ENCODE measurements around the gene C17orf100.
"Not testable (repeated sequence)": the region's sequence is repeated elsewhere in the genome, so short reads cannot be mapped to it uniquely, and the experiment has no call there.

The C17orf100 gene

DNA sequence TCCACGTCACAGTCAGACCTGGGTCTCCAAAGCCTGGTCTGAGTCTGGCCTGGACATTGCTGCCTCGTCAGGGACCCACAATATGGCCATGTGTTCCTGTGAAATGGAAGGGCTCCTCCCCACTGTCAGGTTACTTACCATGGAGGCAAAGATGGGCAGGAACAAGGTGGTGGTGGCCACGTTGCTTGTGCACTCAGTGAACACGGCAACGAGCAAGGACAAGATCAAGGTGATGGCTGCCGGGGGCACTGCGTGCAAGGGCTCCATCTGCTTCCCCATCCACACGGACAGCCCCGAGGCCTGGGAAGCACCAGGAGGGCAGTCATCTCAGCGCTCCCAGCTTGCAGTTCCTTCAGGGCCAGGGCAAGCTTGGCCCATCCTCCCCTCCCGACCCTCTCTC, 39.1 kb downstream of the C17orf100 start:
- H3K9ac ChIP-seq (ENCODE audit: low read length), result no peak overlapping the region
- no peaks in the 10 kb centered on the region for H3K79me2 ChIP-seq (ENCODE audit: control insufficient read depth, insufficient read depth, low read length)
- H3K27ac ChIP-seq (ENCODE audit: low read depth, low read length), result no peak overlapping the region
- H3K27me3 ChIP-seq (ENCODE audit: insufficient read depth, low read length, poor library complexity), result no peaks in the 10 kb centered on the region
- no peaks in the 10 kb centered on the region for H3K36me3 ChIP-seq (ENCODE audit: control insufficient read depth, insufficient read depth, low read length)
- H2BK120ac ChIP-seq (ENCODE audit: low read depth, low read length), result no peak overlapping the region
- no peak overlapping the region for H3K4me3 ChIP-seq (ENCODE audit: low read length)
- H3K56ac ChIP-seq (ENCODE audit: low read length), result no peak overlapping the region
- H3K4ac ChIP-seq (ENCODE audit: low read depth, low read length), result no peak overlapping the region
- no peak overlapping the region for H4K8ac ChIP-seq (ENCODE audit: low read depth, low read length)
- no peak for DNase-seq
- no peak overlapping the region for H2BK15ac ChIP-seq (replicated peaks; ENCODE audit: low read depth)
- H4K5ac ChIP-seq (ENCODE audit: low read length), result no peak overlapping the region
- no peak overlapping the region for H3K18ac ChIP-seq (ENCODE audit: low read length)
- no CpG with 5 or more reads among the region's 11 CpGs for WGBS (ENCODE audit: extremely low coverage, insufficient coverage, low lambda C conversion rate)
- H3K79me1 ChIP-seq (ENCODE audit: low read length), result no peaks in the 10 kb centered on the region
- H3K23ac ChIP-seq (ENCODE audit: low read length), result peak overlapping the region; percentile 45
- H2AK5ac ChIP-seq (ENCODE audit: low read length), result no peak overlapping the region
- H2BK5ac ChIP-seq (ENCODE audit: low read length), result no peak overlapping the region
- no peak overlapping the region for H3K4me2 ChIP-seq (ENCODE audit: low read length)
- no peaks in the 10 kb centered on the region for H3K4me1 ChIP-seq (ENCODE audit: control insufficient read depth, low read depth, low read length)

DNA sequence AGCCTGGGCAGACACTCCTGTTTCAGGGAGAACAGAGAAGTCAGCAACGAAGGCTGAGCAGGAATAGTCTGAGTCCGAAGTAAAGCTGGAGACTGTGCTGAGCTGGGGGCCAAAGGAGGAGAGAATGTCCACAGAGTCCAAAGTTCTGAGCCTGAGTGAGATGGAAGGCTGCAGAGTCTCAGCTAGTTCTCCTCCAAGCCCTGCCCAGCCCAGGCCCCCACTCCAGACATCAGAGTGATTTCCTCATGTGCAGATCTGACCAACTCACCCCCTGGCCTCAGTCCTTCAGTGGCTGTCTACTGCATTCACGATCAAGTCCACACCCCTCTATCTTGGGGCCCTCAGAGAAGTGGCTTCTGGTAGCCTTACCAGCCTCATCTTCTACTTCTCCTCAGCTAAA, 40.0 kb downstream of the C17orf100 start:
- no CpG with 5 or more reads among the region's 3 CpGs for whole genome bisulfite sequencing (ENCODE audit: extremely low coverage, insufficient coverage, low lambda C conversion rate)
- no peak overlapping the region for H4K8ac ChIP-seq (ENCODE audit: low read depth, low read length)

GRCh38 chr17:6691958-6692357, 40.4 kb downstream of the C17orf100 start:
- not testable (repeated sequence) for H2BK120ac ChIP-seq (ENCODE audit: low read depth, low read length); H3K4ac ChIP-seq (ENCODE audit: low read depth, low read length); DNase-seq; H3K79me2 ChIP-seq (ENCODE audit: control insufficient read depth, insufficient read depth, low read length); H4K8ac ChIP-seq (ENCODE audit: low read depth, low read length); H3K18ac ChIP-seq (ENCODE audit: low read length); H3K4me2 ChIP-seq (ENCODE audit: low read length); H3K27me3 ChIP-seq (ENCODE audit: insufficient read depth, low read length, poor library complexity); H3K56ac ChIP-seq (ENCODE audit: low read length); H3K9ac ChIP-seq (ENCODE audit: low read length); H3K4me3 ChIP-seq (ENCODE audit: low read length); H2BK15ac ChIP-seq (replicated peaks; ENCODE audit: low read depth); H3K23ac ChIP-seq (ENCODE audit: low read length); H4K5ac ChIP-seq (ENCODE audit: low read length); H3K4me1 ChIP-seq (ENCODE audit: control insufficient read depth, low read depth, low read length); H3K36me3 ChIP-seq (ENCODE audit: control insufficient read depth, insufficient read depth, low read length); H3K27ac ChIP-seq (ENCODE audit: low read depth, low read length); H2BK5ac ChIP-seq (ENCODE audit: low read length); H3K79me1 ChIP-seq (ENCODE audit: low read length); H2AK5ac ChIP-seq (ENCODE audit: low read length)
- no CpG with 5 or more reads among the region's 6 CpGs for WGBS (ENCODE audit: extremely low coverage, insufficient coverage, low lambda C conversion rate)

More for the DNA sequence above, 40.0 kb downstream of the C17orf100 start:
- H4K5ac ChIP-seq (ENCODE audit: low read length), result no peak overlapping the region
- no peak overlapping the region for H3K9ac ChIP-seq (ENCODE audit: low read length)
- DNase-seq, result no peak
- no peak overlapping the region for H3K27ac ChIP-seq (ENCODE audit: low read depth, low read length)
- H3K18ac ChIP-seq (ENCODE audit: low read length), result no peak overlapping the region
- no peak overlapping the region for H3K56ac ChIP-seq (ENCODE audit: low read length)
- no peak overlapping the region for H3K4ac ChIP-seq (ENCODE audit: low read depth, low read length)
- H3K27me3 ChIP-seq (ENCODE audit: insufficient read depth, low read length, poor library complexity), result no peaks in the 10 kb centered on the region
- H3K4me1 ChIP-seq (ENCODE audit: control insufficient read depth, low read depth, low read length), result no peaks in the 10 kb centered on the region
- H2BK15ac ChIP-seq (replicated peaks; ENCODE audit: low read depth), result no peak overlapping the region
- H3K23ac ChIP-seq (ENCODE audit: low read length), result no peak overlapping the region
- H3K79me1 ChIP-seq (ENCODE audit: low read length), result no peaks in the 10 kb centered on the region
- no peak overlapping the region for H2AK5ac ChIP-seq (ENCODE audit: low read length)
- no peaks in the 10 kb centered on the region for H3K79me2 ChIP-seq (ENCODE audit: control insufficient read depth, insufficient read depth, low read length)
- H3K4me3 ChIP-seq (ENCODE audit: low read length), result no peak overlapping the region
- no peaks in the 10 kb centered on the region for H3K36me3 ChIP-seq (ENCODE audit: control insufficient read depth, insufficient read depth, low read length)
- H2BK120ac ChIP-seq (ENCODE audit: low read depth, low read length), result no peak overlapping the region
- H2BK5ac ChIP-seq (ENCODE audit: low read length), result no peak overlapping the region
- no peak overlapping the region for H3K4me2 ChIP-seq (ENCODE audit: low read length)

DNA sequence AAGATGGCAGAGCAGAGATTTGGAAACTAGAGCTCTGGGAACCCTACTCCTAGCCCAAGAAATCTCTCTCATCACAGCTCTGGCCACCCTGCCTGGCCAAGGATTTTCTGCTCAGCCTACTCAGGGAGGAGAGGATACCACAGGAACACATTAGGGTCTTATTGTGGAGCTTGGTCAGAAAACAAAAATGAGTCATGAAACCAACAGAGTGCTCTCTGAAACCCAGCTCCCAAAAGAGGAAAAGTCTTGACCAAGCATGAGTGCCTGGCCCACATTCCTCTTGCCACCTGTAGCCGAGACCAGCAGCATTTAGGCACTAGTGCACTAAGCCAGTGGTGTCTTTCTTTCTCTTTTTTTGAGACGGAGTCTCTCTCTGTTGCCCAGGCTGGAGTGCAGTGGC, 43.5 kb downstream of the C17orf100 start:
- DNase-seq, result no peak
- Histone ChIP-seq H3K23ac (ENCODE audit: low read length) (no peak overlapping the region), H3K9ac (ENCODE audit: low read length) (no peak overlapping the region), H3K4me1 (ENCODE audit: control insufficient read depth, low read depth, low read length) (no peaks in the 10 kb centered on the region), H3K36me3 (ENCODE audit: control insufficient read depth, insufficient read depth, low read length) (no peaks in the 10 kb centered on the region), H3K56ac (ENCODE audit: low read length) (no peak overlapping the region), H3K27me3 (ENCODE audit: insufficient read depth, low read length, poor library complexity) (no peaks in the 10 kb centered on the region), H3K18ac (ENCODE audit: low read length) (no peak overlapping the region), H3K27ac (ENCODE audit: low read depth, low read length) (no peak overlapping the region), H4K8ac (ENCODE audit: low read depth, low read length) (no peak overlapping the region), H3K79me1 (ENCODE audit: low read length) (no peaks in the 10 kb centered on the region), H2AK5ac (ENCODE audit: low read length) (no peak overlapping the region), H2BK5ac (ENCODE audit: low read length) (no peak overlapping the region), H2BK15ac (replicated peaks; ENCODE audit: low read depth) (no peak overlapping the region), H3K79me2 (ENCODE audit: control insufficient read depth, insufficient read depth, low read length) (no peaks in the 10 kb centered on the region), H3K4me3 (ENCODE audit: low read length) (no peak overlapping the region), H3K4me2 (ENCODE audit: low read length) (no peak overlapping the region), H2BK120ac (ENCODE audit: low read depth, low read length) (no peak overlapping the region), H3K4ac (ENCODE audit: low read depth, low read length) (no peak overlapping the region), H4K5ac (ENCODE audit: low read length) (no peak overlapping the region)
- no CpG with 5 or more reads among the region's 2 CpGs for WGBS (ENCODE audit: extremely low coverage, insufficient coverage, low lambda C conversion rate)

DNA sequence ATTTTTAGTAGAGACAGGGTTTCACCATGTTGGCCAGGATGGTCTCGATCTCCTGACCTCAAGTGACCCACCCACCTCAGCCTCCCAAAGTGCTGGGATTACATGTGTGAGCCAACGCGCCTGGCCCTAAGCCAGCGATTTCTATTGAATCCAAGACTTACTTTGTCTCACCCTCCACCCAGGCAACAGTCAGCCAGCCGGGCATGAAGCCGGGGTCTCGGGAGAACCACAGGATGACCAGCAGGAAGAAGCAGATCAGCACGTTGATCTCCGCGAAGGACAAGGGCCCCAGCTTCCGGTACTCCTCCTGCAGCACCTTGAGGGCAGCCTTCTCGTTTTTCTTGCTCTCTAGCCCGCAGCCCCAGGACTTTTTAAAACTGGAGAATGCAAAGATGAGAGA, 44.0 kb downstream of the C17orf100 start:
- H3K4ac ChIP-seq (ENCODE audit: low read depth, low read length), result no peak overlapping the region
- H3K27me3 ChIP-seq (ENCODE audit: insufficient read depth, low read length, poor library complexity), result no peaks in the 10 kb centered on the region
- H2BK120ac ChIP-seq (ENCODE audit: low read depth, low read length), result no peak overlapping the region
- H2BK5ac ChIP-seq (ENCODE audit: low read length), result no peak overlapping the region
- H4K5ac ChIP-seq (ENCODE audit: low read length), result no peak overlapping the region
- no peaks in the 10 kb centered on the region for H3K4me1 ChIP-seq (ENCODE audit: control insufficient read depth, low read depth, low read length)
- no peak overlapping the region for H3K23ac ChIP-seq (ENCODE audit: low read length)
- no peaks in the 10 kb centered on the region for H3K79me1 ChIP-seq (ENCODE audit: low read length)
- H2BK15ac ChIP-seq (replicated peaks; ENCODE audit: low read depth), result no peak overlapping the region
- H4K8ac ChIP-seq (ENCODE audit: low read depth, low read length), result no peak overlapping the region
- no CpG with 5 or more reads among the region's 13 CpGs for WGBS (ENCODE audit: extremely low coverage, insufficient coverage, low lambda C conversion rate)
- H3K4me3 ChIP-seq (ENCODE audit: low read length), result no peak overlapping the region
- no peak overlapping the region for H2AK5ac ChIP-seq (ENCODE audit: low read length)
- no peak overlapping the region for H3K4me2 ChIP-seq (ENCODE audit: low read length)
- DNase-seq, result no peak
- no peak overlapping the region for H3K18ac ChIP-seq (ENCODE audit: low read length)
- no peak overlapping the region for H3K56ac ChIP-seq (ENCODE audit: low read length)
- no peaks in the 10 kb centered on the region for H3K79me2 ChIP-seq (ENCODE audit: control insufficient read depth, insufficient read depth, low read length)
- no peak overlapping the region for H3K9ac ChIP-seq (ENCODE audit: low read length)
- no peak overlapping the region for H3K27ac ChIP-seq (ENCODE audit: low read depth, low read length)
- no peaks in the 10 kb centered on the region for H3K36me3 ChIP-seq (ENCODE audit: control insufficient read depth, insufficient read depth, low read length)

GRCh38 chr17:6696906-6697305, 45.3 kb downstream of the C17orf100 start:
- Histone ChIP-seq H2BK15ac (replicated peaks; ENCODE audit: low read depth) (no peak overlapping the region), H3K56ac (ENCODE audit: low read length) (no peak overlapping the region), H3K4me2 (ENCODE audit: low read length) (no peak overlapping the region), H4K8ac (ENCODE audit: low read depth, low read length) (no peak overlapping the region), H3K4ac (ENCODE audit: low read depth, low read length) (no peak overlapping the region), H3K27ac (ENCODE audit: low read depth, low read length) (no peak overlapping the region), H3K27me3 (ENCODE audit: insufficient read depth, low read length, poor library complexity) (no peaks in the 10 kb centered on the region), H3K9ac (ENCODE audit: low read length) (no peak overlapping the region), H2AK5ac (ENCODE audit: low read length) (no peak overlapping the region), H2BK120ac (ENCODE audit: low read depth, low read length) (no peak overlapping the region), H3K18ac (ENCODE audit: low read length) (no peak overlapping the region), H3K4me3 (ENCODE audit: low read length) (no peak overlapping the region), H3K23ac (ENCODE audit: low read length) (no peak overlapping the region), H3K79me1 (ENCODE audit: low read length) (no peaks in the 10 kb centered on the region), H3K79me2 (ENCODE audit: control insufficient read depth, insufficient read depth, low read length) (no peaks in the 10 kb centered on the region), H3K36me3 (ENCODE audit: control insufficient read depth, insufficient read depth, low read length) (no peaks in the 10 kb centered on the region), H3K4me1 (ENCODE audit: control insufficient read depth, low read depth, low read length) (no peaks in the 10 kb centered on the region), H4K5ac (ENCODE audit: low read length) (no peak overlapping the region), H2BK5ac (ENCODE audit: low read length) (no peak overlapping the region)
- no CpG with 5 or more reads among the region's 5 CpGs for WGBS (ENCODE audit: extremely low coverage, insufficient coverage, low lambda C conversion rate)
- no peak for DNase-seq

Measured in mesendoderm (in vitro differentiated cells).